HUES64 (cell line): ENCODE results near the gene TGFBR3L.
"Not testable (repeated sequence)": the region's sequence is repeated elsewhere in the genome, so short reads cannot be mapped to it uniquely, and the experiment has no call there.

ENCODE experiments used
- H3K27ac ChIP-seq: 2 replicates; pipeline ENCODE4 v1.7.0; 2013; ENCODE audit warnings: low read depth, low read length, inconsistent platforms
- H3K27me3 ChIP-seq: 2 replicates; pipeline ENCODE4 v1.6.1; 2013; ENCODE audit warnings: mild to moderate bottlenecking, low read length; ENCODE audit not compliant: insufficient read depth
- H3K36me3 ChIP-seq: 2 replicates; pipeline ENCODE4 v1.6.1; 2013; ENCODE audit warnings: mild to moderate bottlenecking, low read length; ENCODE audit not compliant: insufficient read depth
- H3K4me1 ChIP-seq: 2 replicates; pipeline ENCODE4 v1.6.1; 2013; ENCODE audit warnings: mild to moderate bottlenecking, low read length, moderate library complexity; ENCODE audit not compliant: insufficient read depth
- H3K4me3 ChIP-seq: 2 replicates; pipeline ENCODE4 v1.5.1; 2013; ENCODE audit warnings: mild to moderate bottlenecking, low read length, moderate library complexity
- H3K9ac ChIP-seq: 2 replicates; pipeline ENCODE4 v1.6.1; 2013; ENCODE audit warnings: mild to moderate bottlenecking, low read depth, low read length
- H3K9me3 ChIP-seq: 2 replicates; pipeline ENCODE4 v1.6.1; 2013; ENCODE audit warnings: low read depth, low read length; ENCODE audit not compliant: insufficient read depth
- WGBS: fragments of 150-250, 120-280 bp; methylation state at CpG from one replicate; pipeline ENCODE4 v1.1.7; 2013; ENCODE audit warnings: missing lambda C conversion rate; 5-methylcytosine and 5-hydroxymethylcytosine counted together

Gene TGFBR3L

GRCh38 chr19:7914099-7914498, 531 bp upstream of the TGFBR3L start:
- Histone ChIP-seq H3K9me3 (no peaks in the 10 kb centered on the region), H3K36me3 (peaks cover 29% of the 10 kb centered on the region), H3K4me3 (no peak overlapping the region), H3K27me3 (peaks cover 48% of the 10 kb centered on the region), H3K4me1 (no peaks in the 10 kb centered on the region; the same call in 1 of the 2 replicates), H3K27ac (no peak overlapping the region), H3K9ac (no peak overlapping the region)
- WGBS = 76% methylated on average over 10 of the region's 12 CpGs

- H3K4me1 ChIP-seq = peaks cover 5% of the 10 kb centered on the region; the same call in 1 of the 2 replicates
- peak overlapping the region; percentile 56 for H3K4me3 ChIP-seq
Observed at GRCh38 chr19:7915250-7916102, 846 bp downstream of the TGFBR3L start.

DNA sequence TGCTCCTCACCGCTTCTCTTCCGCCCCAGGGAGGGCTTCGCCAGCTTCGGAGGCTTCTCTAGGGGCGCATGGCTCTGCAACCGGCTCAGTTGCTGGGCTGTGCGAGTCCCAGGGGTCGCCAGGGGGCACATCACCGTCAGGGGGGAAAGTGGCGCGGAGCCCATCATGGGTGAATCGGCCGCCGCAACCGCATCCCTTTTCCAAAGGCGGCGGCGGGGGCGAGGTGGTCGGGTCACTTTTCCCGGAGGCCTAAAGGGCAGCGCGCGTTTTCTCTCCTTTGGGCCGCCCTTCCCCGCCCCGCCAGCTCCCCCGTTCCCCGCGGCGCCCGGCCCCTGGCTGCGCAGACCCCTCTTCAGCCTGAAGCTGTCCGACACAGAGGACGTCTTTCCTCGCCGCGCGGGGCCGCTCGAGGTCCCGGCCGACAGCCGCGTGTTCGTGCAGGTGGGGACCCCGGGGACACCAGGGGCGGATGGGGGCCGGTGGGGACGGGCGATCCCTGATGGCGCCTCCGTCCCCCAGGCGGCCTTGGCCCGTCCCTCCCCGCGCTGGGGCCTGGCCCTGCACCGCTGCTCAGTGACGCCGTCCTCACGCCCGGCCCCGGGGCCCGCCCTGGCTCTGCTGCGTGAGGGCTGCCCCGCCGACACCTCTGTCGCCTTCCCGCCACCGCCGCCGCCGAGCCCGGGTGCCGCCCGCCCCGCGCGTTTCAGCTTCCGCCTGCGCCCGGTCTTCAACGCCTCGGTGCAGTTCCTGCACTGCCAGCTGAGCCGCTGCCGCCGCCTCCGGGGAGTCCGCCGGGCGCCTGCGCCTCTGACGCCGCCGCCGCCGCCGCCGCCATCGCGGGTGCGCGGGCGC, 1.7 kb downstream of the TGFBR3L start:
- H3K27me3 ChIP-seq = peaks cover 49% of the 10 kb centered on the region
- no peaks in the 10 kb centered on the region for H3K9me3 ChIP-seq
- 1% methylated on average over 104 of the region's 104 CpGs for WGBS
- H3K27ac ChIP-seq = no peak overlapping the region
- peak overlapping the region; percentile 56 for H3K4me3 ChIP-seq
- H3K36me3 ChIP-seq = peaks cover 14% of the 10 kb centered on the region
- H3K4me1 ChIP-seq = peaks cover 5% of the 10 kb centered on the region; the same call in 1 of the 2 replicates
- H3K9ac ChIP-seq = peak overlapping the region; percentile 44; the same call in 1 of the 2 replicates

More at GRCh38 chr19:7915250-7916102, 846 bp downstream of the TGFBR3L start:
- peaks cover 21% of the 10 kb centered on the region for H3K36me3 ChIP-seq
- WGBS = 66% methylated on average over 24 of the region's 24 CpGs
- no peaks in the 10 kb centered on the region for H3K9me3 ChIP-seq
- no peak overlapping the region for H3K27ac ChIP-seq
- no peak overlapping the region for H3K9ac ChIP-seq
- H3K27me3 ChIP-seq = peaks cover 49% of the 10 kb centered on the region

- Histone ChIP-seq H3K27me3 (peaks cover 49% of the 10 kb centered on the region), H3K9me3 (no peaks in the 10 kb centered on the region), H3K4me3 (peak overlapping the region; percentile 56), H3K4me1 (peaks cover 5% of the 10 kb centered on the region; the same call in 1 of the 2 replicates), H3K9ac (no peak overlapping the region), H3K27ac (no peak overlapping the region), H3K36me3 (peaks cover 9% of the 10 kb centered on the region)
- 5% methylated on average over 12 of the region's 12 CpGs for WGBS
Observed at GRCh38 chr19:7916955-7917266, 2.3 kb downstream of the TGFBR3L start.

DNA sequence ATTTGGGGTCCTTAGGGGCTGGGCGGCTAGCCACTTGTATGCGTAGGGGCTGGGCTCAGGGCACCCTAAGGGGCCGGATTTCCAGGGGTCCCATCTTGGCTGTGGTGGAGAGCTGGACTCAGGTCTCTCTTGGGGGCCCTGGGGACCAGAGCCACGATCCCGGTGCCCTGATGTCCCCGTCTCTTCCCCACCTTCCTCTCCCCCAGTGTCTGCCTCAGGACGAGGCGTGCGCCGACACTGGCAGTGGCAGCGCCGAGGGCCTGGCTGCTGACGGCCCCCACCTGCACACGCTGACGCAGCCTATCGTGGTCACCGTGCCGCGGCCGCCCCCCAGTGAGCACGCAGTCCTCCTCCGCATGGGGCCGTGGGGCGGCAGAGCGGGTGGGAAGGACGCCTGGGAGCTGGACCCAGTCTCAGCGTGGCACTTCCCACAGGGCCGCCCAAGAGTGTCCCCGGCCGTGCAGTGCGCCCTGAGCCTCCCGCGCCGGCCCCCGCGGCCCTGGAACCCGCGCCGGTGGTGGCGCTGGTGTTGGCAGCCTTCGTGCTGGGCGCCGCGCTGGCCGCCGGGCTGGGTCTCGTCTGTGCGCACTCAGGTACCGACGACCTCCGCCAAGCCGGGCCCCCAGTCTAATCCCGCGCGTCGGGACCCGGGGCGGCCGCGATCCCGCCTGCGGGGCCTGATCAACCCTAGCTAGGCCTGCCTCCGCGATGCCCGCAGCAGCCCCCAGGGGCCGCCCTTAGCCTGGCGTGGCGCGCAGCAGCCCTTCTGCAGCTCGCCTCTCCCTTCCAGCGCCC, 2.8 kb downstream of the TGFBR3L start:
- H3K9me3 ChIP-seq = no peaks in the 10 kb centered on the region
- peaks cover 5% of the 10 kb centered on the region; the same call in 1 of the 2 replicates for H3K4me1 ChIP-seq
- WGBS = 2% methylated on average over 71 of the region's 71 CpGs
- peak overlapping the region; percentile 56 for H3K4me3 ChIP-seq
- no peak overlapping the region for H3K27ac ChIP-seq
- no peak overlapping the region for H3K9ac ChIP-seq
- peaks cover 9% of the 10 kb centered on the region; the same call in 1 of the 2 replicates for H3K36me3 ChIP-seq
- peaks cover 49% of the 10 kb centered on the region for H3K27me3 ChIP-seq

DNA sequence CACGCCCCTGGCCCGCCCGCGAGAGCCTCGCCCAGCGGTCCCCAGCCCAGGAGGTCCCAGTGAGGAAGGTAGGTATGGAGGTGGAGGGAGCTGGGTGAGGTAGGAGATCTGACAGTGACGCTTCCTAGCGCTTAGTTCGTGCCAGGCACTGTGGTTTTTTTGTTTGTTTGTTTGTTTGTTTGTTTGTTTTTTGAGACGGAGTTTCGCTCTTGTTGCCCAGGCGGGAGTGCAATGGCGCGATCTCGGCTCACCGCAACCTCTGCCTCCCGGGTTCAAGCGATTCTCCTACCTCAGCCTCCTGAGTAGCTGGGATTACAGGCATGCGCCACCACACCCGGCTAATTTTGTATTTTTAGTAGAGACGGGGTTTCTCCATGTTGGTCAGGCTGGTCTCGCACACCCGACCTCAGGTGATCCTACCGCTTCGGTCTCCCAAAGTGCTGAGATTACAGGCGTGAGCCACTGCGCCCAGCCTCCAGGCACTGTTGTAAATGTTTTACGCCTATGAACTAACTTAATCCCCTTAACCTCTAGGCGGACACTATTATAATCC, 3.5 kb downstream of the TGFBR3L start:
- H3K4me3 ChIP-seq = peak overlapping the region; percentile 56
- WGBS = 46% methylated on average over 21 of the region's 29 CpGs
- H3K36me3 ChIP-seq = peaks cover 11% of the 10 kb centered on the region; the same call in 1 of the 2 replicates
- not testable (repeated sequence) for H3K27ac ChIP-seq, H3K4me1 ChIP-seq, H3K9me3 ChIP-seq, H3K9ac ChIP-seq
- peaks cover 49% of the 10 kb centered on the region for H3K27me3 ChIP-seq

DNA sequence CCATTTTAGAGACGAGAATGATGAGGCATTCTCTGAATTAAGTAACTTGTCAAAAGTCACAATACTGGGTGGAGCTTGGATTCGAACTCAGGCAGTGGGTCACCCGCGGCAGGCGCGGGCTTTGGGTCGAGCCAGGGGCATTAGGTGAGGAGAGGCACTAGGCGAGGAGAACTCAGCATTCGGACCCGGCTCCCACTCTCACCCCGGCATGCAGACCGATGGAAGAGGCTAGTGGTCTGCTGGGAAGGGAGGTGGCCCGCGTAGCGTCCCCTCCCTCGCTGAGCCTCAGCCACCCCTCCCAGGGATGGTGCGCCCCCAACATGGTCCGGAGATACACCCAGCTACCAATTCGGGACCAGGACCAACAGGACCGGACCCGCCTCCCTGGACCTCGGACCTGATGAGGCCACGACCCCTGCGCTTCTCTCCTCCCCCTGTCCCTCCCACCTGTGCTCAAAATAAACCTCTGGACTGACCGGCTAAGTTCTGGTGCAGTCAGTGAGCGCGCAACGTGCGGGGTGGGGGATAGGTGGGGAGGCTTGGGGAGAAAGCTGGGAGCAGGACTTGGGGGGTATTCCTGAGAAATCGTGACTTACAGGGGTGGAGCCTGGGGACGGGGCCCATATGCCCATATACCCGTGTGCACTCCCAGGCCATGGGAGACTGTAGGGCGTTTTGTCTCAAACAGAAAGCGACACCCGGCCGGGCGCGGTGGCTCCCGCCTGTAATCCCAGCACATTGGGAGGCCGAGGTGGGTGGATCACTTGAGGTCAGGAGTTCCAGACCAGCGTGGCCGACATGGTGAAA, 4.2 kb downstream of the TGFBR3L start:
- Histone ChIP-seq H3K27ac (no peak overlapping the region), H3K4me1 (peaks cover 5% of the 10 kb centered on the region; the same call in 1 of the 2 replicates), H3K9me3 (no peaks in the 10 kb centered on the region), H3K27me3 (peaks cover 49% of the 10 kb centered on the region), H3K9ac (no peak overlapping the region), H3K36me3 (peaks cover 14% of the 10 kb centered on the region; the same call in 1 of the 2 replicates), H3K4me3 (peak overlapping the region; percentile 56; the same call in 1 of the 2 replicates)
- 91% methylated on average over 42 of the region's 42 CpGs for WGBS

DNA sequence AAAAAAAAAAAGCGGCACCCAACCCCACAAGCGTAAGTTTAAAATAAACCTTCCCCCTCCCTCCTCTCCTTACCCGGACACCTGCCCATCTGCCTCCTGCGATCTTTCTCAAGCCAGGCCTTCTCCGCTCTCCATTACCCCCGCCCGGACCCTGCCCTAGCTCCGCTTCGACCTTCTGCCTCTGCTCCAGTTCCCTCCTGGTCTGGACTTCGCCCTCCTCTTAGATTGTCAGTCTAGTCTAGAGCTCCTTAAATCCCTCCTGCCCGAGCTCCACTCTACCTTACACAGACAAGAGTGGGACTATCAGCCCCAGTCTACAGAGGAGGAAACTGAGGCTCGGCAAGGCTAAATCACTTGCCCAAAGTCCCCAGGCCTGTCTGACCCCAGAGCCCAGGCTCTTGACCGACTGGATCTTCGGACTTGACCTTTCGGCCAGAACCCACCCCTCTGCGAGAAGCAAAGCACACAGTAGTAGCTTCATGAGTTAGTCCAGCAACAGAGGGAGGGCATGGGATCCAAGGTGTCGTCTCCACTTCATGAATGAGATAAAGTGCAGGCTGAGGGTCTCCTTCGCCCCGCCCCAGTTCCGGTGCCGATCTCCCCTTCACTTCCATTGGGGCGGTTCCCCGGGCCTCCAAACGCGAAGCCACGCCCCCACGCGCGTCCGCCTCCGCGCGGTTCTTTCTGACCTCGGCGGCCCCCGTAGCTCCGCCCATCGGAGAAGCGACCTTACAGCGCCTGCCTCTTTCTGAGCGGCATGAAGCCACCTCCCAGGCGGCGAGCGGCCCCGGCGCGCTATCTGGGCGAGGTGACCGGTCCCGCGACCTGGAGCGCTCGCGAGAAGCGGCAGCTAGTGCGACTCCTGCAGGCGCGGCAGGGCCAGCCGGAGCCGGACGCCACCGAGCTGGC, 5.2 kb downstream of the TGFBR3L start, which contains the start of gene SNAPC2:
Gene SNAPC2, plus strand, starts transcription at position 729 of the 909 bp plus-strand sequence. Its CDS starts 29 bp downstream, at position 758.
- H3K9ac ChIP-seq = peak within 1 kb of the TSS; percentile 80
- WGBS = 15% methylated on average over 62 of the region's 62 CpGs
- peaks cover 5% of the 10 kb centered on the region; the same call in 1 of the 2 replicates for H3K4me1 ChIP-seq
- no peaks in the 10 kb centered on the region for H3K9me3 ChIP-seq
- H3K27me3 ChIP-seq = peaks cover 43% of the 10 kb centered on the region
- peak within 1 kb of the TSS; percentile 93 for H3K27ac ChIP-seq
- H3K4me3 ChIP-seq = peak within 1 kb of the TSS; percentile 87
- peaks cover 14% of the 10 kb centered on the region; the same call in 1 of the 2 replicates for H3K36me3 ChIP-seq
